Measurements from ENCODE around the gene PMEPA1. TPM values are rescaled to one million over a fixed set of nuclear protein-coding genes. Genes with fewer than 3 reads are reported as not detected.

PMEPA1 gene
- total RNA-seq, 1 experiment from 2014 or later = 89.8 TPM

DNA sequence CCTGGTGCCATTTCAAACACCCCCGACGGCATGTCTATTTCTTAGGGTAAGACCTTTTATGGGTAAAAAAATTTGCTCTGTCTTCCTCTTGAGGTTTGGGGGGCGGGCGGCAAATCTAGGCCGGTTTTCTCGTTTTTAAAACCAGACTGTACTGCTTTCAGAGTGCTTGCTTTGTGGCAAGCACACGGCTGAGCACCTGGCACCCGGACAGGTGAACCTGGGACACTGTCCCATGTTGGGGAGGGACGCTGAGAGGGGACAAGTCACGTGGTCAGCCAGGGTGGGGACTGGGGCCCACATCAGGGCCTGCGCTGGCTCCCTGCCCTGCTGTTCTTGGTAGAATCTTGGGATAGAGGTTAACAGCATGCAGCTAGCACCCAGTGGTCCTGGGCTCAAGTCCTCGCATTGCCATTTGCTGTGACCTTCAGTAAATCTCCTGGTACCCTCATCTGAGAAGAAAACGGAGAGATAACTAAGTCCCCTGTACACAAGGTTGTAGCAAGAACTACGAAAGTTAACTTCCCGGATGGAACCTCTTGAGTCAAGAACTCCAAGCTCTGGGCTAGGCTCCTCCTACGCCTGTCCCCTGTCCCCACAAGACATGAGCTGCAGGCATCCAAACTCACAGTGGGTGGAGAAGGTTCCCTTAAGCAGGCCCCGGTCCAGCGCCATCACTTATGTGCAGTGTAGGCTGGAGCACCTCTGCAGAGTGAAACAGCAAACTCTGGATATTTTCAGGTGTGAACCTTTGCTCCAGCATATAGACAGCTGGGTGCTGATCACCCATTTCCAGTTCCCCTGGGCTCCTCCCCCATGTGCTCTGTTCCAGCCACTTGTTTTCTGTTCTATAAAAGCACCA, 41.7 kb downstream of the PMEPA1 start:
- Histone ChIP-seq H3K4me3 (ENCODE audit: low read depth in 2 of 2, low read length in 2 of 2) (no peak overlapping the region), H3K36me3 (ENCODE audit: control insufficient read depth, insufficient read depth, low read length) (no peaks in the 10 kb centered on the region), H3K27me3 (ENCODE audit: control insufficient read depth, insufficient read depth, low read length) (no peaks in the 10 kb centered on the region), H3K9me3 (ENCODE audit: control insufficient read depth, insufficient read depth, low read depth, low read length) (no peaks in the 10 kb centered on the region), H3K27ac (ENCODE audit: low read length) (no peak overlapping the region), H3K4me1 (ENCODE audit: control insufficient read depth, insufficient read depth, low read length) (no peaks in the 10 kb centered on the region)
- ChIA-PET CTCF (interaction anchor here (0.7 kb wide), 1 partner anchor 1555 kb away, joined by 3 read pairs; no protein-coding TSS in a partner anchor), POLR2A (no interaction called here)
- TF ChIP-seq REST (IDR thresholded peaks at IDR 0.05; ENCODE audit: insufficient read depth in 1 of 2, low read depth in 2 of 2, low read length in 1 of 2) = no peak
- no peak for TF ChIP-seq POLR2AphosphoS5 (IDR thresholded peaks at IDR 0.05; ENCODE audit: low read depth, low read length)
- no peak for TF ChIP-seq SIN3A (IDR thresholded peaks at IDR 0.05; ENCODE audit: borderline replicate concordance, insufficient read depth, low read depth, low read length)
- no peak for TF ChIP-seq TCF7L2 (IDR thresholded peaks at IDR 0.05; ENCODE audit: low read depth, low read length)
- no peak for TF ChIP-seq CTCF (IDR thresholded peaks at IDR 0.05)
- in situ Hi-C loops (cut with HindIII; ENCODE audit: low pct_unique_long_range_greater_than_20kb, low sequenced_read_pairs) (no loop called here), intact Hi-C loops (cut with micrococcal nuclease; ENCODE audit: unreplicated experiment) (no loop called here)
- BruUV-seq (replicated peaks) = TSS peak; percentile 34
- DNase-seq (ENCODE audit: low read depth, low spot score) (no peak), ATAC-seq (peak; percentile 49; the same call in 1 of the 2 replicates)

GRCh38 chr20:57667388-57667787, 42.4 kb downstream of the PMEPA1 start:
- Histone ChIP-seq H3K4me1 (ENCODE audit: control insufficient read depth, insufficient read depth, low read length) (no peaks in the 10 kb centered on the region), H3K4me3 (ENCODE audit: low read depth in 2 of 2, low read length in 2 of 2) (no peak overlapping the region), H3K9me3 (ENCODE audit: control insufficient read depth, insufficient read depth, low read depth, low read length) (no peaks in the 10 kb centered on the region), H3K27me3 (ENCODE audit: control insufficient read depth, insufficient read depth, low read length) (no peaks in the 10 kb centered on the region), H3K36me3 (ENCODE audit: control insufficient read depth, insufficient read depth, low read length) (no peaks in the 10 kb centered on the region), H3K27ac (ENCODE audit: low read length) (no peak overlapping the region)
- CTCF ChIA-PET = interaction anchor here (0.7 kb wide), 1 partner anchor 1556 kb away, joined by 3 read pairs; no protein-coding TSS in a partner anchor
- BruUV-seq (replicated peaks) = no TSS peak
- POLR2A ChIA-PET = no interaction called here
- no peak for ATAC-seq
- intact Hi-C loops (cut with micrococcal nuclease; ENCODE audit: unreplicated experiment) = no loop called here
- DNase-seq (ENCODE audit: low read depth, low spot score) = no peak
- no peak for TF ChIP-seq SIN3A (IDR thresholded peaks at IDR 0.05; ENCODE audit: borderline replicate concordance, insufficient read depth, low read depth, low read length)
- TF ChIP-seq POLR2AphosphoS5 (IDR thresholded peaks at IDR 0.05; ENCODE audit: low read depth, low read length) = no peak
- no peak for TF ChIP-seq REST (IDR thresholded peaks at IDR 0.05; ENCODE audit: insufficient read depth in 1 of 2, low read depth in 2 of 2, low read length in 1 of 2)
- TF ChIP-seq CTCF (IDR thresholded peaks at IDR 0.05) = no peak
- no peak for TF ChIP-seq TCF7L2 (IDR thresholded peaks at IDR 0.05; ENCODE audit: low read depth, low read length)
- in situ Hi-C loops (cut with HindIII; ENCODE audit: low pct_unique_long_range_greater_than_20kb, low sequenced_read_pairs) = no loop called here
